IMR-90 (cell line): ENCODE measurements around the gene UBTD1. TPM values are rescaled to one million over a fixed set of nuclear protein-coding genes. Genes with fewer than 3 reads are reported as not detected.

Experiments
- ATAC-seq: fragments of 200-7000 bp; cut with Tn5 transposase; 2 replicates; pipeline ENCODE4 v1.9.1; 2020; ENCODE audit warnings: low read depth, mild to moderate bottlenecking, moderate library complexity
- BruUV-seq: library from RNA; stranded (reverse); fragments of 400-500 nt; replicated peaks from 2 replicates; lab custom pipeline; 2021; lab: Mats Ljungman, UMichigan
- CTCF ChIA-PET: fragments of 300-600 bp; formaldehyde crosslinking; extraction: SDS; loops from one replicate; lab custom pipeline; 2021; ENCODE audit warnings: antibody characterized with exemption; lab: Yijun Ruan, JAX
- POLR2A ChIA-PET: fragments of 300-600 bp; sonication (Branson Sonifier 250); formaldehyde crosslinking; loops from one replicate; lab custom pipeline; 2022; ENCODE audit warnings: antibody characterized with exemption; ENCODE audit not compliant: unreplicated experiment; lab: Charles Lee
- DNase-seq: peaks from one replicate; pipeline ENCODE4 v3.0.0; 2013
- H2AFZ ChIP-seq: replicated peaks from 2 replicates; pipeline ENCODE3; 2013; ENCODE audit warnings: low read length, mild to moderate bottlenecking; ENCODE audit not compliant: poor library complexity
- H2AK5ac ChIP-seq: 2 replicates; pipeline ENCODE4 v1.6.1; 2013; ENCODE audit warnings: low read depth, low read length, inconsistent platforms
- H2AK9ac ChIP-seq: replicated peaks from 2 replicates; pipeline ENCODE3; 2013; ENCODE audit warnings: mild to moderate bottlenecking, low read depth, low read length, moderate library complexity; ENCODE audit not compliant: poor library complexity
- H2BK120ac ChIP-seq: 2 replicates; pipeline ENCODE4 v1.6.1; 2013; ENCODE audit warnings: low read depth, low read length, inconsistent platforms
- H2BK15ac ChIP-seq: 3 replicates; pipeline ENCODE4 v1.6.1; 2013; ENCODE audit warnings: low read depth, low read length, inconsistent platforms
- H2BK20ac ChIP-seq: 2 replicates; pipeline ENCODE4 v1.6.1; 2013; ENCODE audit warnings: low read depth, mild to moderate bottlenecking, inconsistent platforms, low read length, moderate library complexity
- H2BK5ac ChIP-seq: 2 replicates; pipeline ENCODE4 v1.6.1; 2013; ENCODE audit warnings: mild to moderate bottlenecking, low read depth, low read length, inconsistent platforms; ENCODE audit not compliant: poor library complexity, severe bottlenecking
- H3K14ac ChIP-seq: replicated peaks from 2 replicates; pipeline ENCODE4 v1.6.1; 2013; ENCODE audit warnings: low read depth, low read length, inconsistent platforms
- H3K18ac ChIP-seq: 2 replicates; pipeline ENCODE4 v1.6.1; 2013; ENCODE audit warnings: low read depth, low read length, control low read depth
- H3K23ac ChIP-seq: 2 replicates; pipeline ENCODE4 v1.6.1; 2013; ENCODE audit warnings: low read depth, low read length, inconsistent platforms
- H3K27ac ChIP-seq: 2 replicates; pipeline ENCODE4 v1.5.1; 2013; ENCODE audit warnings: mild to moderate bottlenecking, control low read depth, low read length; ENCODE audit not compliant: insufficient read depth
- H3K27me3 ChIP-seq: 2 replicates; pipeline ENCODE4 v1.6.1; 2013; ENCODE audit warnings: low read length; ENCODE audit not compliant: control insufficient read depth, insufficient read depth
- H3K36me3 ChIP-seq: 2 replicates; pipeline ENCODE4 v1.6.1; 2013; ENCODE audit warnings: low read length, mixed read lengths; ENCODE audit not compliant: control insufficient read depth, insufficient read depth
- H3K4ac ChIP-seq: 2 replicates; pipeline ENCODE4 v1.6.1; 2013; ENCODE audit warnings: low read depth, low read length, inconsistent platforms
- H3K4me1 ChIP-seq: 2 replicates; pipeline ENCODE4 v1.6.1; 2013; ENCODE audit warnings: low read length, mixed read lengths; ENCODE audit not compliant: control insufficient read depth, insufficient read depth
- H3K4me2 ChIP-seq: 2 replicates; pipeline ENCODE4 v1.6.1; 2013; ENCODE audit warnings: low read depth, mild to moderate bottlenecking, control low read depth, low read length, moderate library complexity
- H3K4me3 ChIP-seq: 2 replicates; pipeline ENCODE4 v1.5.1; 2013; ENCODE audit warnings: low read depth, mild to moderate bottlenecking, control low read depth, low read length, moderate library complexity; ENCODE audit not compliant: insufficient read depth
- H3K56ac ChIP-seq: 2 replicates; pipeline ENCODE4 v1.6.1; 2013; ENCODE audit warnings: low read length, inconsistent platforms; ENCODE audit not compliant: insufficient read depth; ENCODE audit errors: extremely low read depth
- H3K79me1 ChIP-seq, 2 experiments: 2 replicates each; pipeline ENCODE4 v1.6.1; 2013; ENCODE audit warnings: low read length in 2 of 2, inconsistent platforms in 1 of 2, low read depth in 1 of 2
- H3K9ac ChIP-seq: 2 replicates; pipeline ENCODE4 v1.6.1; 2013; ENCODE audit warnings: low read depth, low read length, control low read depth
- H3K9me1 ChIP-seq: 2 replicates; pipeline ENCODE4 v1.6.1; 2013; ENCODE audit warnings: low read length, inconsistent platforms; ENCODE audit not compliant: insufficient read depth
- H3K9me3 ChIP-seq: 2 replicates; pipeline ENCODE4 v1.6.1; 2013; ENCODE audit warnings: low read length; ENCODE audit not compliant: control insufficient read depth, insufficient read depth
- H4K20me1 ChIP-seq: 2 replicates; pipeline ENCODE4 v1.6.1; 2013; ENCODE audit warnings: low read length, inconsistent platforms; ENCODE audit not compliant: insufficient read depth
- H4K5ac ChIP-seq: 2 replicates; pipeline ENCODE4 v1.6.1; 2013; ENCODE audit warnings: mild to moderate bottlenecking, low read depth, low read length, control low read depth
- H4K8ac ChIP-seq, 2 experiments: 2 replicates each; pipeline ENCODE4 v1.6.1; 2013; ENCODE audit warnings: low read depth in 2 of 2, low read length in 2 of 2, control low read depth in 1 of 2, inconsistent platforms in 1 of 2
- H4K91ac ChIP-seq: 2 replicates; pipeline ENCODE4 v1.6.1; 2013; ENCODE audit warnings: low read depth, low read length, inconsistent platforms; ENCODE audit not compliant: insufficient read depth
- BHLHE40 ChIP-seq: fragments of 150-350 bp; IDR thresholded peaks from 2 replicates; pipeline ENCODE4 v1.6.1; 2016; ENCODE audit warnings: mild to moderate bottlenecking, low read depth, low read length
- CTCF ChIP-seq: conservative IDR thresholded peaks from 2 replicates; pipeline ENCODE4 v1.5.1; 2012; ENCODE audit warnings: mild to moderate bottlenecking, low read depth, low read length, improper control_type of control experiment
- MAZ ChIP-seq: IDR thresholded peaks from 2 replicates; pipeline ENCODE4 v1.6.1; 2012; ENCODE audit warnings: low read depth, mild to moderate bottlenecking, low read length, improper control_type of control experiment, moderate library complexity, borderline replicate concordance
- MXI1 ChIP-seq: IDR thresholded peaks from 2 replicates; pipeline ENCODE4 v1.6.1; 2012; ENCODE audit warnings: low read depth, mild to moderate bottlenecking, low read length, moderate library complexity, borderline replicate concordance
- NFE2L2 ChIP-seq: fragments of 150-350 bp; IDR thresholded peaks from 2 replicates; pipeline ENCODE4 v1.6.1; 2016; ENCODE audit warnings: low read depth, mild to moderate bottlenecking, low read length
- RAD21 ChIP-seq: IDR thresholded peaks from 2 replicates; pipeline ENCODE4 v1.6.1; 2012; ENCODE audit warnings: low read length, improper control_type of control experiment
- RFX5 ChIP-seq: IDR thresholded peaks from 2 replicates; pipeline ENCODE4 v1.8.0; 2012; ENCODE audit warnings: low read depth, mild to moderate bottlenecking, low read length, moderate library complexity
- SMC3 ChIP-seq: fragments of 150-350 bp; IDR thresholded peaks from 2 replicates; pipeline ENCODE4 v1.6.1; 2016; ENCODE audit warnings: low read depth, mild to moderate bottlenecking, antibody characterized with exemption, low read length, moderate library complexity
- USF2 ChIP-seq: fragments of 150-350 bp; IDR thresholded peaks from 2 replicates; pipeline ENCODE4 v1.6.1; 2017; ENCODE audit warnings: mild to moderate bottlenecking, antibody characterized with exemption, low read length, low read depth
- WGBS, 2 experiments: methylation state at CpG; one replicate each; pipeline versions ENCODE4 v1.1.5 to v1.1.7; 2013; ENCODE audit warnings: missing lambda C conversion rate in 2 of 2; ENCODE audit not compliant: insufficient read length in 1 of 2; ENCODE audit errors: extremely low coverage in 2 of 2; 5-methylcytosine and 5-hydroxymethylcytosine counted together
- dilution Hi-C: fragments of 300-500 bp; cut with HindIII; formaldehyde crosslinking; loops from one replicate; pipeline ENCODE4 v1.14.3; 2018; ENCODE audit warnings: low sequenced_read_pairs; ENCODE audit not compliant: unreplicated experiment
- in situ Hi-C: fragments of 300-500 bp; cut with MboI; formaldehyde crosslinking; loops from 3 replicates; pipeline ENCODE4 v1.14.3; 2019; ENCODE audit warnings: low sequenced_read_pairs, inconsistent platforms, mixed read lengths
- intact Hi-C: fragments of 100-400 bp; cut with micrococcal nuclease; formaldehyde crosslinking; loops from 2 replicates; pipeline ENCODE4 v1.10.0; 2022
- polyA plus RNA-seq, 3 experiments: library from polyadenylated mRNA; depleted of rRNA; stranded (reverse); fragments of >200 nt; gene quantifications; 2 replicates each; pipeline ENCODE4 v1.2.3, GENCODE V29; 2012; ENCODE audit warnings: low replicate concordance in 1 of 3
- total RNA-seq: library from RNA; depleted of rRNA; stranded (reverse); fragments of >200 nt; gene quantifications from 2 replicates; pipeline ENCODE4 v1.2.3, GENCODE V29; 2012

Gene UBTD1
- total and polyA plus RNA-seq, 2 of the 4 experiments (the other 2 are of a cell fraction): 21.9 to 44.9 TPM

- dilution Hi-C loops (no loop called here), intact Hi-C loops (no loop called here), in situ Hi-C loops (no loop called here)
- Histone ChIP-seq H3K9me1 (peaks cover 27% of the 10 kb centered on the region), H3K4me3 (no peak overlapping the region), H2AK9ac (no peak overlapping the region), H3K9me3 (no peaks in the 10 kb centered on the region), H2BK5ac (no peak overlapping the region), H2BK15ac (no peak overlapping the region), H3K4me2 (no peak overlapping the region), H4K91ac (no peak overlapping the region), H2AFZ (no peak overlapping the region), H4K5ac (no peak overlapping the region), H3K4me1 (peaks cover 24% of the 10 kb centered on the region), H3K18ac (no peak overlapping the region), H3K23ac (no peak overlapping the region), H3K9ac (no peak overlapping the region), H3K14ac (no peak overlapping the region), H3K79me1 (peaks cover 8 to 73% of the 10 kb centered on the region in 2 experiments), H3K27ac (no peak overlapping the region), H2BK20ac (no peak overlapping the region), H2AK5ac (no peak overlapping the region), H4K8ac (no peak overlapping the region), H3K27me3 (no peaks in the 10 kb centered on the region), H3K36me3 (peaks cover 1% of the 10 kb centered on the region; the same call in 1 of the 2 replicates), H4K20me1 (peaks cover 26% of the 10 kb centered on the region), H3K56ac (no peak overlapping the region), H3K4ac (no peak overlapping the region), H2BK120ac (no peak overlapping the region)
- BruUV-seq: no TSS peak
- POLR2A ChIA-PET: no interaction called here
- ATAC-seq (no peak), DNase-seq (no peak)
- 100% methylated on average over 2 of the region's 6 CpGs; no CpG with 5 or more reads in 1 of the 2 experiments for WGBS, 2 experiments
- TF ChIP-seq USF2: no peak
- peak; percentile 34; the same call in 1 of the 2 replicates for TF ChIP-seq SMC3
- TF ChIP-seq BHLHE40: no peak
- TF ChIP-seq MXI1: no peak
- no peak for TF ChIP-seq NFE2L2
- TF ChIP-seq RAD21: peak; percentile 47
- no peak for TF ChIP-seq MAZ
- TF ChIP-seq CTCF: peak; percentile 51
- TF ChIP-seq RFX5: no peak
- CTCF ChIA-PET: no interaction called here
These were observed 36.1 kb downstream of the UBTD1 start for GRCh38 chr10:97534746-97535367.
